Measurements from ENCODE around the gene LINGO4. TPM values are rescaled to one million over a fixed set of nuclear protein-coding genes. Genes with fewer than 3 reads are reported as not detected.

LINGO4 gene
- total RNA-seq, 2 donors from 2014 or later, result 1.3 to 4.0 TPM

DNA sequence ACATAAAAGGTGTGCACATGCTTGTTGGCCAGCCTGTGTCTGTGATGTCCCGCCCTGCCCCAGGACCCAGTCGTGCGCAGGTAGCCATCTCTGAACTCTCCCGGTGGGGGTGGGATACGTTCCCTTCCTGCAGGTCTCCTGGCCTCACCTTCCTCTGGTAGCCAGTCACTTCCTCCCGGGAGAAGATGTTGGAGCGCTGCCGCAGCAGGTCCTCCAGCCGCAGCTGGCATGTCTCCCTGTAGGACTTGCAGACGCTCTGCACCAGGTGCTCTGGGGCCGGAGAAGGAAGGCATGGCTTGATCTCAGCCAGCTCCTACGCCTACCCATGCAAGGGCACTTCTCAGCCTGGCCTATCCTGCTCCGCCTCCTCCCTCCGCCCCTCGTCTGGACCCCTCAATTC, 9.2 kb upstream of the LINGO4 start:
- no peaks in the 10 kb centered on the region for H3K9me3 Mint-ChIP-seq
- peak overlapping the region; percentile 93 for H3K27ac Mint-ChIP-seq
- H3K4me1 Mint-ChIP-seq, result peaks cover 50% of the 10 kb centered on the region
- peak overlapping the region; percentile 28 for H3K4me3 Mint-ChIP-seq
- H3K27me3 Mint-ChIP-seq, result no peaks in the 10 kb centered on the region
- H3K36me3 Mint-ChIP-seq (ENCODE audit: low read depth), result peaks cover 100% of the 10 kb centered on the region
- no peak for ATAC-seq (replicated peaks)

DNA sequence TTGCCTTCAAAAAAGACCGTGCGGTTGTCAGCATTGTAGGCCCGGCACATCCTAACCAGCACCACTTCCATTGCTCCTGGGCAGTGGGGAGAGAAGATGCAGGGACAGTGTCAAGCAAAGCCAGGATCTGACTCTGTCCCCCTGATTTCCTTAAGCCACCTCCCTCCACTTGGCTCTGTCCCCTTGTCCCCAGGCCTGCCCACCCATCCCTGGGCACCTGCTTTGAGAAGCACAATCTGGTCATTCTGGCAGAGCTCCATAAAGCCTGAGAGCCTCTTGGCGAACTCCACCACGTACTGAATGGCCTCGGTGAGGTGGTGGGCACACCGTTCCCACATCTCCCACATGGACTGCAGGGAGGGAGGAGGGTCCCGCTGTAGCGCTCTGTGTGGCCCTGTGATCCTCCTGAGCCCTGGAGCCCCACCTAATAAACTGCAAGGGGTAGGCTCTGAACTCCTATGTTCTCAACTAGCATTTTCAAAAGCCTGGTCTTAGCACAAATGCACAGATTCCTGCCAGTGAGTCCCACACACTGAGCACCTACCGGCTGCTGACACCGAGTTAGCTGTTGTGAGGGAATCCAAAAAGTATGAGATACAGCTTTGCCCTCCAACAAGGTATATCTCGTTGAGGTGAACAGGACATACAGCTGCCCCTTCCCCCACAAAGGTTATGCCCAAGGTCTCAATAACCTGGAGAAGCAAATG, 8.2 kb upstream of the LINGO4 start:
- H3K27ac Mint-ChIP-seq, result peak overlapping the region; percentile 93
- H3K27me3 Mint-ChIP-seq, result no peaks in the 10 kb centered on the region
- H3K4me1 Mint-ChIP-seq, result peaks cover 42% of the 10 kb centered on the region
- H3K9me3 Mint-ChIP-seq, result no peaks in the 10 kb centered on the region
- no peak overlapping the region for H3K4me3 Mint-ChIP-seq
- H3K36me3 Mint-ChIP-seq (ENCODE audit: low read depth), result peaks cover 100% of the 10 kb centered on the region
- no peak for ATAC-seq (replicated peaks)

DNA sequence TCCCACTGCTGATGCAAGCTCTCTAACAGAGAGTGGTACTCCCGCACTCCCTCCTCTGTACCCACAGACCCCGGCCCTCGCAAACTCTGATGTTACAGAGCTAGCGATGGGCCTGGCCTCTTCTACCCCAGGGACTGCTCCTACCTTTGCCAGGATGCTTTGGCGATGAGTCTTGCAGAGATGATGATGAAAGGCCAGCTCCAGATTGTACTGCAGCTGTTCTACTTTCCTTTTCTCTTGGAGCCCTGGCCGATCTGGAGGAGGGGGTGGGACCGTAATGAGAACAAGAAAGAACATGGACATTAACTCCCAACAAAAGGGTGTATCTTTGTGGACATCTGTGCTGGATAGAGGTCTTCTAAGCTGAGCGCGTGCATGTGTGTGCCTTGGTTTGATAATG, 6.0 kb upstream of the LINGO4 start:
- H3K27me3 Mint-ChIP-seq, result no peaks in the 10 kb centered on the region
- H3K4me3 Mint-ChIP-seq, result no peak overlapping the region
- no peaks in the 10 kb centered on the region for H3K9me3 Mint-ChIP-seq
- H3K4me1 Mint-ChIP-seq, result peaks cover 38% of the 10 kb centered on the region
- H3K27ac Mint-ChIP-seq, result peak overlapping the region; percentile 23
- no peak for ATAC-seq (replicated peaks)
- peaks cover 100% of the 10 kb centered on the region for H3K36me3 Mint-ChIP-seq (ENCODE audit: low read depth)

DNA sequence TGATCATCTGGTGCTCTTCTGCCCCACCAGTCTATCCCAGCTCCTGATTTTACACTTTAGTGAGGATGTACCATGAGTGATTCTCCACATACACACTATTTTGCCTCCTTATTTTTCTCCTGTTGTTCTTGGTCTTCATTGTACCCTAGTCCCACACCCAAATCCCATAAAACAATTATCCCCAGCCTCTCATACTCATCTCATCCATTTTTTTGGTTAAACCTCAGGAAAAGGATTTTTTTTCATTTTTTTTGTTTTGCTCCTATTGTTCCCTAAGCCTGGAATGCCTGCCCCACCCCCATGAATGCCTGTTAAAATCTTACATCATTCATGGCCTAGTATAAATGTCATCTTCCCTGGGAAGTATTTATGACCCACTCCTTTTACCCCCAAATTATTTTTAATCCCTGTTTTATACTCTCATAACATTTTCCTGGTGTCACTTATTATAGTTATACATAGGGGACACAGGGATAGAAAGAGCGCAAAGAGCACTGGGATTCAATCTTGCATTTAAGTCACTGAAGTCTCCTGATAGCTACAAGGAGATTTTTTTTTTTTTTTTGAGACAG, 4.9 kb upstream of the LINGO4 start:
- Mint-ChIP-seq H3K4me3 (no peak overlapping the region), H3K9me3 (no peaks in the 10 kb centered on the region), H3K36me3 (ENCODE audit: low read depth) (peaks cover 89% of the 10 kb centered on the region), H3K27me3 (no peaks in the 10 kb centered on the region), H3K4me1 (peaks cover 28% of the 10 kb centered on the region), H3K27ac (peak overlapping the region; percentile 72)
- ATAC-seq (replicated peaks), result no peak

DNA sequence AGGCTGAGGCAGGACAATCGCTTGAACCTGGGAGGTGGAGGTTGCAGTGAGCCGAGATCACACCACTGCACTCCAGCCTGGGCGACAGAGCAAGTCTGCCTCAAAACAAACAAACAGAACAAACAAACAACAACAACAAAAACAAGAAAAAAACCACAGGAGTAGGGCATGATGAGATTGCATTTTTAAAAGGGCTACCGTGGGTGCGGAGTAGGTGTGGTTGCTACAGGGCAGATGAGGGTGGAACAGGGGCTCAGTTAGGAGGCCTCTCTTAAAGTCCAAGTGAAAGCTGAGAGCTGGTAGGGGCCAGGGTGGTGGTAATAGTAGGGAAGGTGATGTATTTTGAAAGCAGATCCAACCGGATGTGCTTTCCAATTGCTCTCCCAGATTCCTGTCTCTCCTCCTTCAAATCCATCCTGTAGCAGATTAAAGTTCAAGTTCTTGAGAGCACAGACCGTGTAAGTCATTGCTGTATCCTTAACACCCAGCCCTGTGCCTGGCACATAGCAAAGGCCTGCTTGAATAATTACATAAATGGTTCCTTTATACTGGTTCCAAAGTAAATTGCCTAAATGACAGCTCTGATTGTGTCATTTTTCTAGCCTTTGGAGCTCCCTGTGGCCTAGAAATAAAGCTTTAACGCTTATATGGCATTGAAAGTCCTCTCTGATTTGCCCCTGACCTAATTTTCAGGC, 4.2 kb upstream of the LINGO4 start:
- ATAC-seq (replicated peaks), result no peak
- Mint-ChIP-seq H3K27ac (peak overlapping the region; percentile 72), H3K27me3 (no peaks in the 10 kb centered on the region), H3K4me1 (peaks cover 25% of the 10 kb centered on the region), H3K36me3 (ENCODE audit: low read depth) (peaks cover 83% of the 10 kb centered on the region), H3K9me3 (no peaks in the 10 kb centered on the region), H3K4me3 (no peak overlapping the region)

DNA sequence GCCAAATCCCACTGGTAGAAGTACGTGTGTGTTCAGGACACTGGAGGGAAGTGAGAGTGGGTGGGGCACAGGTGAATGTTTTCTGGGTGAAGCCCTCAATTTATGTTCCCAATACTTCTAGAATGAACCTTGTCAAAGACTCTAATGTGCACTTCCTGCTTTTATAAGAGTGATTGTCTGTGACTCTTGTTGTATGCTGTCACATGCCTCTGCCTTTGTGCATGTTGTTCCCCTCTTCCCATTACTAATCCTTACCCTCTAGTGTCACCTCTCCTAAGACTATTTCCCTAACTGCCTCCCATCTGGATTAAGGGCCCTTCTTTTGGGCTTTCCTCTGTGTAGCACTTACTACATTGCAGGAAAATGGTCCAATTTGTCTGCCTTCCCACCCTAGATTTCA, 2.5 kb upstream of the LINGO4 start:
- Mint-ChIP-seq H3K9me3 (no peaks in the 10 kb centered on the region), H3K27ac (peak overlapping the region; percentile 72), H3K27me3 (no peaks in the 10 kb centered on the region), H3K4me3 (no peak overlapping the region), H3K36me3 (ENCODE audit: low read depth) (peaks cover 66% of the 10 kb centered on the region), H3K4me1 (peaks cover 24% of the 10 kb centered on the region)
- no peak for ATAC-seq (replicated peaks)

DNA sequence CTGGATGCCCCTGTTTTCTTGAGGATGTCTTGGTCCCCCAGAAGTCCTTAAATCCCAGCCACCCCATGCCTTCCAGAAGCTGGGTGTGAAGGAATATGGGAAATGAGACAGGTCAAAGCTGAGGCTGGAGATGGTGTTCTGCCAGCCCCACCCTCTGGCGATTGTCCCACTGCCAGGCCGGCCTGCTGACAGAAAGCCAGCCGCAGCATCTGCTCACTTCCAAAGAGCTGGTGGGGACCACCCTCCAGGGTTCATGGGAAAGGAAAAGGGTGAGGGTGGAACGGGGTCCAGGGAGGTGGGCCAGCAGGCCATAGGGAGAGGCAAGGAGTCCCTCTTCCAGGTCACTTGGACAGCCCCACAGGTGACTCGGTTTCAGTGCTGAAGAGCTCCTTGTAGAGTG, 1.9 kb upstream of the LINGO4 start:
- Mint-ChIP-seq H3K9me3 (no peaks in the 10 kb centered on the region), H3K27me3 (no peaks in the 10 kb centered on the region), H3K36me3 (ENCODE audit: low read depth) (peaks cover 60% of the 10 kb centered on the region), H3K27ac (peak overlapping the region; percentile 72), H3K4me1 (peaks cover 22% of the 10 kb centered on the region), H3K4me3 (no peak overlapping the region)
- no peak for ATAC-seq (replicated peaks)

DNA sequence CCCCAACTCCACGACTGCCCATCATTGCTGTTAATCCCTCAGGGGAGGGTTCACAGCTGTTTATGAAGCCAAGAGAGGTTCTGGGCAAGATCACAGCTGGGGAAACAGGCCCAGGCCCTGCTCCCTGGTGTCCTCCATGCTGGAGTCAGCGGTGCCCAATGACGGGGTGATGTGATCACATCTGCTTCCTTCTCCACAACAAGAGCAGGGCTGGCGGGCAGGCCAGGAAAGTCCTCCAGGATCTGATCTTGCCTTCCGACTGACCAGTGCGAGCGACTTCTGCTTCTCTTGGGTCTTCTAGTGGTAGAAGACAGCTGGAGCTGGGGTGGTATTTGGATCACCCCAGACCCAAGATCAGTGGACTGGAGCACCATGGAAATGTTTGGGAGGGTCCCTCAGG, 951 bp upstream of the LINGO4 start:
- ATAC-seq (replicated peaks), result no peak
- Mint-ChIP-seq H3K4me1 (peaks cover 18% of the 10 kb centered on the region), H3K9me3 (no peaks in the 10 kb centered on the region), H3K27ac (peak overlapping the region; percentile 54), H3K36me3 (ENCODE audit: low read depth) (peaks cover 50% of the 10 kb centered on the region), H3K4me3 (no peak overlapping the region), H3K27me3 (no peaks in the 10 kb centered on the region)

DNA sequence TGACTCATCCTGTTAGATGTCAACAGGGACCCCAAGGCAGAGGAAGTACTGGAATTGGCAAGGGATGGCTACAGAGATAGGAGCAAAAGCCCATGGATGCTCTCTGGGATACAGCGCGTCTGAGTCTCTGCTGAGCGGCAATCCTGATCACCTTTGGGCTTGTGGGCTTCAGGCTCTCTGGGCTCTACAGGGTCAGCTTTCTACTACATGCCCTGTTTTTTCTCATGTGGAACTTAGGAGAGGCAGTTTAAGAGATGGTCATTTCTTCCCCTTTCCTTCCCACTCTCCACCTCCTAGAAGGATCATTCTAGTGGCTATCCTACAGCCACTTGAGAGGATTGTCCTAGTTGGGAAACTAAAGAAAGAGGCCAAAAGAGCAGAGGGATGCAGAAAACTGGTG, 1.3 kb downstream of the LINGO4 start:
- Mint-ChIP-seq H3K27me3 (no peaks in the 10 kb centered on the region), H3K4me3 (no peak overlapping the region), H3K9me3 (no peaks in the 10 kb centered on the region), H3K4me1 (peaks cover 27% of the 10 kb centered on the region), H3K36me3 (ENCODE audit: low read depth) (peaks cover 28% of the 10 kb centered on the region), H3K27ac (peak overlapping the region; percentile 79)
- peak; percentile 3 for ATAC-seq (replicated peaks)

DNA sequence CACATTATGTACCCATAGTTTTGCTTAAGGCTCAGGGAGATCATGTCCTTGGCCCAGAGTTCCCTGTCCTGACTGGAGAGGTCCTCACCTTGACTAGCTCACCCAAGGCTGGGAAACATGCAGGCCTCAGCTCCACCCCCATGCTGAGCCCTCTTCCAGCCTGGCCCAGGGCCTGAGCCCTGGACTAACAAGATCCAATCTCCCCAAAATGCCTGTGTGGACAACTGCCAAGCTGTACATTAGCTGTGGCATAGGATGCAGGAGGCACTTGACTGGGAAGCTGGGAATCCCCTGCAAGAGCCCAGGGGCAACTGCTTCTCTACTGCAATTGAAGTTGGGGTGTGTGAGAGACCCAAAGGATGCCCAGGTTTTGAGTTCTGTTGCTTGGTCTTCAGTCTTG, 2.1 kb downstream of the LINGO4 start:
- H3K4me3 Mint-ChIP-seq, result no peak overlapping the region

DNA sequence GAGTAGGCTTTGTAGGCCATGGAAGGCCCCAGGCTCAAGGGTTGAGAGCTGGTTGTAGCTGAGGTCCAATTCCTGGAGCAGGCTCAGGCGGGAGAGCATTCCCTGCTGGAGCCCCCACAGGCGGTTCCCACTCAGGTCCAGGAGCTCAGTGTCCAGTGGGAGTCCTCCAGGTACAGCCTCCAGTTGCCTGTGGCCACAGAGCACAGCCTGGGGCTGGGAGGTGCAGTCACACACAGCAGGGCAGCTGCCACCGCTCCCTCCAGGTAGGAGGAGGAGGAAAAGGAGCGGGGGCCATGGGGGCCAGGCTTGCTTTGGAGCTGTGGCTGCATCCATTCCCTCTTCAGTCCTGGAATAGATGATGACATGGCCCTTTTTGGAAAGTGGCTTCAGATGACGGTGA, 2.8 kb downstream of the LINGO4 start:
- Mint-ChIP-seq H3K27ac (peak overlapping the region; percentile 79), H3K4me3 (no peak overlapping the region), H3K27me3 (no peaks in the 10 kb centered on the region), H3K9me3 (no peaks in the 10 kb centered on the region), H3K36me3 (ENCODE audit: low read depth) (peaks cover 12% of the 10 kb centered on the region), H3K4me1 (peaks cover 22% of the 10 kb centered on the region)
- no peak for ATAC-seq (replicated peaks)

More for the DNA sequence above, 2.1 kb downstream of the LINGO4 start:
- peaks cover 20% of the 10 kb centered on the region for H3K36me3 Mint-ChIP-seq (ENCODE audit: low read depth)
- peaks cover 27% of the 10 kb centered on the region for H3K4me1 Mint-ChIP-seq
- H3K27me3 Mint-ChIP-seq, result no peaks in the 10 kb centered on the region
- no peaks in the 10 kb centered on the region for H3K9me3 Mint-ChIP-seq
- no peak for ATAC-seq (replicated peaks)
- H3K27ac Mint-ChIP-seq, result peak overlapping the region; percentile 79

DNA sequence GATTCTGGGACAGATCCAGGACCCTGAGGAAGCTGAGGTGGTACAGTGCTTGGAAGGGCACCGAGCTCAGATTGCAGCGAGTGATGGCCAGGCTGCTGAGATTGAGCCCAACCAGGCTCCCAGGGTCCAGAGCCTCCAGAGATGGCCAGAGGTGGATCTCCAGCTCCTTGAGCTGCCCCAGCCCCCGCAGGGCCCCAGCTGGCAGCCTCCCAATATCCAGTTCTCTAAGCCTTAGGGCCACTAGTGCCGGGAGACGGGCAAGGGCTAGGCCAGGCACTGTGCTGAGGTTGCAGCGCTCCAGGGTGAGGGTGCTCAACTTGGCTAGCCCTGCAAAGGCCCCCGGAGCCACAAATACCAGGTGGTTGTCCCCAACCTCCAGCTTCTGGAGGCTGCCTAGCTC, 3.4 kb downstream of the LINGO4 start:
- Mint-ChIP-seq H3K36me3 (ENCODE audit: low read depth) (peaks cover 7% of the 10 kb centered on the region), H3K4me1 (peaks cover 22% of the 10 kb centered on the region), H3K4me3 (no peak overlapping the region), H3K27me3 (no peaks in the 10 kb centered on the region), H3K9me3 (no peaks in the 10 kb centered on the region), H3K27ac (no peak overlapping the region)
- no peak for ATAC-seq (replicated peaks)

DNA sequence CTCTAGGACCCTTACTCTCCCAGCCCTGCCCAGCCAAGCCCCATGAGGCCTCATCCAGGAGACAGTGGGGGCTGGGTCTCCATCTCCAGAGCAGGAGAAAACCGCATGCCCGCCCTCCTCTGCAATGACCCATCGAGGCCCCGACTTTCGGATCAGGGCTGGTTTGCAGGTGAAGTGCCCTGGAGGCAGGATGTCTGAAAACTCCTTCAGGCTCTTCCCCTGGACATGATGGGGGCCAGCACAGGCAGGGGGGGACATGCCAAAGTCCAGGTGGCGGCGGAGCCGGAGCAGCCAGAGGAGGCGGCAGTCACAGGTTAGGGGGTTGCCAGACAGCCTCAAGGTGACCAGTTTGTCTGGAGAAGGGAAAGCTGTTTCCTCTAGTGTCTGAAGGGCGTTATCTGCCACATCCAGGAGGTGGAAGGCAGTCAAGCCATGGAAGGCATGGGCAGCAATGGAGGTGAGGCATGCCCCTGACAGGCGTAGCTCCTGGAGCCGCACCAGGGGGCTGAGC, 3.9 kb downstream of the LINGO4 start:
- no peak for ATAC-seq (replicated peaks)
- Mint-ChIP-seq H3K27ac (no peak overlapping the region), H3K9me3 (no peaks in the 10 kb centered on the region), H3K4me3 (no peak overlapping the region), H3K36me3 (ENCODE audit: low read depth) (peaks cover 2% of the 10 kb centered on the region), H3K27me3 (no peaks in the 10 kb centered on the region), H3K4me1 (peaks cover 27% of the 10 kb centered on the region)

DNA sequence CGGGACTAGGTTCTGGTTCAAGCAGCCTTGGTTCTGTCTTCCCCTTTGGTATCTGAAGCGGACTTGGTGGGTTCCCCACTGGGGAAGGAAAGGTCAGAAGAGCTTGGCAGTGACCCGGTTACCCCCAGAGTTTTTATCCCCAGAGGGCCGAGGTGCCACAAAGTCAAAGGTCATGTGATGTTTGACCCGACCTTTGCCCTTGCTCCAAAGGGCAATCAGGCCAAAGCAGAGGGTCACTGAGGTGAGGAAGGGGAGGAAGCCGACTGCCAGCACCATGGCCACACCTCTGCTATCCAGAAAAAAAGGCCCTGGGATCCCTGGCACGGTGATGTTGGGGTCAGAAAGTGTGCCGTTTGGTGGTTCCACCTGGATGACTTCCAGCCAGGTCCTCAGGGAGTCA, 4.4 kb downstream of the LINGO4 start:
- Mint-ChIP-seq H3K27ac (peak overlapping the region; percentile 6), H3K4me1 (peaks cover 30% of the 10 kb centered on the region), H3K4me3 (peak overlapping the region; percentile 36), H3K27me3 (no peaks in the 10 kb centered on the region), H3K36me3 (ENCODE audit: low read depth) (no peaks in the 10 kb centered on the region), H3K9me3 (no peaks in the 10 kb centered on the region)
- ATAC-seq (replicated peaks), result no peak
